Heart right ventricle (tissue), 16 donors: ENCODE data around the gene ANKFY1. TPM values are rescaled to one million over a fixed set of nuclear protein-coding genes. Genes with fewer than 3 reads are reported as not detected.

Experiments used
- ATAC-seq, 8 donors: fragments of 200-7000 bp; cut with Tn5 transposase; one replicate each; pipeline ENCODE4 v1.9.1; 2020; ENCODE audit warnings: mild to moderate bottlenecking in 8 of 8, moderate library complexity in 8 of 8, moderate number of reproducible peaks in 1 of 8
- DNase-seq, 2 donors: peaks; one replicate each; pipeline ENCODE4 v3.0.0-alpha.2; 2020
- H3K27ac ChIP-seq, 10 donors: fragments of 200-600 bp; sonication (generic) in 2 of 10; one replicate each; pipeline versions ENCODE4 v1.5.0 to v1.8.0; 2020 to 2022; ENCODE audit warnings: mild to moderate bottlenecking in 3 of 10
- H3K27me3 ChIP-seq, 7 donors: fragments of 200-600 bp; one replicate each; pipeline ENCODE4 v1.8.0; 2021 to 2022; ENCODE audit warnings: mild to moderate bottlenecking in 2 of 7
- H3K36me3 ChIP-seq, 9 donors: fragments of 200-600 bp; sonication (generic) in 1 of 9; one replicate each; pipeline versions ENCODE4 v1.5.0 to v1.8.0; 2020 to 2022; ENCODE audit warnings: mild to moderate bottlenecking in 2 of 9
- H3K4me1 ChIP-seq, 9 donors: fragments of 200-600 bp; sonication (generic) in 1 of 9; one replicate each; pipeline versions ENCODE4 v1.5.0 to v1.8.0; 2020 to 2022; ENCODE audit warnings: mild to moderate bottlenecking in 4 of 9
- H3K4me3 ChIP-seq, 10 donors: fragments of 200-600 bp; sonication (generic) in 2 of 10; one replicate each; pipeline versions ENCODE4 v1.5.0 to v1.8.0; 2020 to 2022; ENCODE audit warnings: mild to moderate bottlenecking in 7 of 10, moderate library complexity in 2 of 10
- H3K9me3 ChIP-seq, 11 donors: fragments of 200-600 bp in 10 of 11; sonication (generic) in 2 of 11; one replicate each; pipeline versions ENCODE4 v1.5.0 to v1.8.0; 2013 to 2022; ENCODE audit warnings: mild to moderate bottlenecking in 2 of 11, control low read depth in 1 of 11, moderate library complexity in 1 of 11
- CTCF ChIP-seq, 9 donors: fragments of 200-600 bp; sonication (generic) in 2 of 9; IDR thresholded peaks; one replicate each; pipeline versions ENCODE4 v1.5.0 to v1.8.0; 2021 to 2022; ENCODE audit warnings: antibody characterized with exemption in 9 of 9, mild to moderate bottlenecking in 5 of 9, moderate library complexity in 1 of 9
- WGBS, 2 donors: extraction: QIAGEN DNeasy Blood & Tissue Kit; methylation state at CpG; one replicate each; pipeline ENCODE4 v1.1.7; 2013; ENCODE audit warnings: inconsistent platforms in 1 of 2; 5-methylcytosine and 5-hydroxymethylcytosine counted together
- intact Hi-C, 10 donors: fragments of 100-400 bp; cut with DNase I; formaldehyde crosslinking; loops; one replicate each; pipeline versions ENCODE4 v1.11.1 to v1.14.2; 2022
- polyA plus RNA-seq, 2 donors: library from polyadenylated mRNA; stranded (reverse); fragments of 200-250 nt; gene quantifications; one replicate each; pipeline ENCODE4 v1.2.3, GENCODE V29; 2013
- total RNA-seq, 10 donors: library from RNA; stranded (reverse); fragmentation: NEBNext Ultra II Directional in 3 of 10; extraction: Animal tissue kit (Norgen Biotek cat#: 25700) in 3 of 10; gene quantifications; one replicate each; pipeline versions ENCODE4 v1.2.1 to v1.2.4, GENCODE V29; 2021 to 2023
- donor health status: Arrhythmogenic right ventricular cardiomyopathy.
- donor health status: ischemic (EF 13 %, LVEDD 7.1; RV severe dilation, severe dysfunction).
- donor health status: healthy with polysubstance abuse.
- donor health status: DM: no; HTN: yes; CAD: no.
- donor health status: DM: no; HTN: no; CAD: no.
- donor health status: ischemic (EF 25% LVEDD 6.9; RV normal size, moderate dysfunction).
- donor health status: ischemic (EF 25% LVEDD 5.7; RV mildly dilated, moderate dysfunction).
- donor health status: healthy.
- donor health status: DM: yes; HTN: yes; CAD: no.
- donor health status: Ischemic cardiomyopathy.
- donor health status: ischemic (EF 35%, LVEDD 5.7; RV mildly dilated, moderate dysfunction).
- donor health status: nonischemic (EF 11% LVEDD 7.7; RV severe dilation, severe dysfunction).
- donor health status: DM: yes; HTN: yes; CAD: no.
- donor health status: PGD.
- donor health status: ischemic (EF 29% LVEDD 5.4; RV normal size, mild dysfunction).
- donor health status: nonischemic (EF 23%, LVEDD 6.1; RV moderate dilation, normal function).

The ANKFY1 gene
- total and polyA plus RNA-seq, 12 donors = 8.6 to 34.4 (median 24.0) TPM

GRCh38 chr17:4161192-4161966 lies 102.4 kb downstream of the ANKFY1 start:
- no peak for TF ChIP-seq CTCF (IDR thresholded peaks at IDR 0.05)
- peak overlapping the region in 1 of 10 donors; percentile 83 for H3K27ac ChIP-seq
- peaks cover 0 to 48% (median 28%) of the 10 kb centered on the region in 9 donors for H3K4me1 ChIP-seq
- ATAC-seq (peak in 1 of 8 donors; percentile 32), DNase-seq (no peak)
- WGBS, 2 donors = 66 to 80% methylated on average over 7 of the region's 7 CpGs
- peaks cover 0 to 60% (median 8%) of the 10 kb centered on the region in 9 donors for H3K36me3 ChIP-seq
- H3K27me3 ChIP-seq = no peaks in the 10 kb centered on the region
- H3K9me3 ChIP-seq = no peaks in the 10 kb centered on the region
- H3K4me3 ChIP-seq = no peak overlapping the region
- intact Hi-C loops = no loop called here

- DNase-seq (no peak), ATAC-seq (no peak)
- peaks cover 0 to 41% (median 22%) of the 10 kb centered on the region in 9 donors for H3K4me1 ChIP-seq
- H3K9me3 ChIP-seq = no peaks in the 10 kb centered on the region
- intact Hi-C loops = no loop called here
- no peak overlapping the region for H3K4me3 ChIP-seq
- no peaks in the 10 kb centered on the region for H3K27me3 ChIP-seq
- no peak for TF ChIP-seq CTCF (IDR thresholded peaks at IDR 0.05)
- H3K27ac ChIP-seq = no peak overlapping the region
- 94 to 95% methylated on average over 19 of the region's 19 CpGs for WGBS, 2 donors
- peaks cover 0 to 60% (median 5%) of the 10 kb centered on the region in 9 donors for H3K36me3 ChIP-seq
These were observed 103.4 kb downstream of the ANKFY1 start for GRCh38 chr17:4160294-4160859.

- H3K4me3 ChIP-seq = no peak overlapping the region
- H3K36me3 ChIP-seq = peaks cover 0 to 60% (median 9%) of the 10 kb centered on the region in 9 donors
- intact Hi-C loops = no loop called here
- ATAC-seq = no peak
- H3K4me1 ChIP-seq = peaks cover 0 to 35% (median 17%) of the 10 kb centered on the region in 9 donors
- DNase-seq = no peak
- H3K9me3 ChIP-seq = no peaks in the 10 kb centered on the region
- no peak overlapping the region for H3K27ac ChIP-seq
- TF ChIP-seq CTCF (IDR thresholded peaks at IDR 0.05) = no peak
- H3K27me3 ChIP-seq = no peaks in the 10 kb centered on the region
- 98% methylated on average over 15 of the region's 15 CpGs for WGBS, 2 donors
These were observed 104.0 kb downstream of the ANKFY1 start for GRCh38 chr17:4159761-4160160.

- Histone ChIP-seq H3K4me3 (no peak overlapping the region), H3K36me3 (peaks cover 0 to 66% (median 14%) of the 10 kb centered on the region in 9 donors), H3K9me3 (no peaks in the 10 kb centered on the region), H3K4me1 (peaks cover 0 to 17% (median 5%) of the 10 kb centered on the region in 9 donors), H3K27ac (no peak overlapping the region), H3K27me3 (no peaks in the 10 kb centered on the region)
- no peak for TF ChIP-seq CTCF (IDR thresholded peaks at IDR 0.05)
- intact Hi-C loops = no loop called here
- 97% methylated on average over 12 of the region's 12 CpGs for WGBS, 2 donors
- DNase-seq = no peak
- no peak for ATAC-seq
These were observed 106.0 kb downstream of the ANKFY1 start for GRCh38 chr17:4157618-4158333.
